SK-N-SH (cell line): ENCODE measurements around the gene TUBA4B. TPM values are rescaled to one million over a fixed set of nuclear protein-coding genes. Genes with fewer than 3 reads are reported as not detected.

Experiments
- CTCF ChIA-PET: fragments of 300-600, 350-600 bp; formaldehyde crosslinking; extraction: SDS; loops from one replicate; lab custom pipeline; 2021; lab: Yijun Ruan, JAX
- POLR2A ChIA-PET: fragments of 350-600 bp; sonication (Branson Sonifier 250); formaldehyde crosslinking; extraction: SDS; loops from one replicate; lab custom pipeline; 2020; ENCODE audit warnings: antibody characterized with exemption, inconsistent platforms; lab: Yijun Ruan, JAX
- DNase-seq: peaks from one replicate; pipeline ENCODE4 v3.0.0; 2012
- H2AFZ ChIP-seq: fragments of 200-600 bp; sonication (generic); 2 replicates; pipeline ENCODE4 v1.8.1; 2016; ENCODE audit warnings: antibody characterized with exemption, mild to moderate bottlenecking, low read depth
- H3F3A ChIP-seq: fragments of 200-600 bp; sonication (generic); replicated peaks from 2 replicates; pipeline ENCODE3; 2016; ENCODE audit warnings: antibody characterized with exemption, mild to moderate bottlenecking; ENCODE audit not compliant: insufficient read depth
- H3K27ac ChIP-seq, 2 experiments: fragments of 200-500 bp in 1 of 2; fragments of 200-600 bp in 1 of 2; sonication (Bioruptor generic) in 1 of 2; sonication (generic), shearing (Covaris generic) in 1 of 2; 2 replicates each; pipeline versions ENCODE4 v1.5.1 to v1.6.1; 2014 to 2016; ENCODE audit warnings: low read depth in 2 of 2, inconsistent platforms in 1 of 2, low read length in 1 of 2, mild to moderate bottlenecking in 1 of 2, mixed read lengths in 1 of 2
- H3K27me3 ChIP-seq: fragments of 200-600 bp; sonication (generic), shearing (Covaris generic); 2 replicates; pipeline ENCODE4 v1.6.1; 2016; ENCODE audit warnings: mixed run types; ENCODE audit not compliant: insufficient read depth
- H3K36me3 ChIP-seq, 2 experiments: fragments of 200-500 bp in 1 of 2; fragments of 200-600 bp in 1 of 2; sonication (Bioruptor generic) in 1 of 2; sonication (generic) in 1 of 2; replicated peaks in 1 of 2; 2 replicates each; pipeline versions ENCODE3 to v1.5.1; 2014 to 2016; ENCODE audit warnings: low read length in 1 of 2, mild to moderate bottlenecking in 1 of 2; ENCODE audit not compliant: insufficient read depth in 2 of 2, control insufficient read depth in 1 of 2
- H3K4me1 ChIP-seq, 2 experiments: fragments of 200-500 bp in 1 of 2; fragments of 200-600 bp in 1 of 2; sonication (Bioruptor generic) in 1 of 2; sonication (generic), shearing (Covaris generic) in 1 of 2; 2 replicates each; pipeline versions ENCODE4 v1.5.1 to v1.6.1; 2014 to 2016; ENCODE audit warnings: low read depth in 1 of 2, low read length in 1 of 2, mixed run types in 1 of 2; ENCODE audit not compliant: insufficient read depth in 2 of 2, control insufficient read depth in 1 of 2
- H3K4me2 ChIP-seq: fragments of 200-600 bp; sonication (generic), shearing (Covaris generic); 2 replicates; pipeline ENCODE4 v1.6.1; 2017; ENCODE audit warnings: mixed run types
- H3K4me3 ChIP-seq, 2 experiments: fragments of 200-500 bp in 1 of 2; fragments of 200-600 bp in 1 of 2; sonication (Bioruptor generic) in 1 of 2; sonication (generic), shearing (Covaris generic) in 1 of 2; 2 replicates each; pipeline versions ENCODE4 v1.5.1 to v1.8.1; 2014 to 2016; ENCODE audit warnings: low read depth in 2 of 2, inconsistent platforms in 1 of 2, low read length in 1 of 2, mild to moderate bottlenecking in 1 of 2, mixed read lengths in 1 of 2, moderate library complexity in 1 of 2
- H3K79me2 ChIP-seq: fragments of 200-600 bp; sonication (generic); 2 replicates; pipeline ENCODE4 v1.8.1; 2017; ENCODE audit warnings: mild to moderate bottlenecking; ENCODE audit not compliant: insufficient read depth
- H3K9ac ChIP-seq: fragments of 200-600 bp; sonication (generic); 2 replicates; pipeline ENCODE4 v1.6.1; 2017; ENCODE audit warnings: mixed run types
- H3K9me2 ChIP-seq: fragments of 200-600 bp; sonication (generic); 2 replicates; pipeline ENCODE4 v1.6.1; 2017; ENCODE audit warnings: mixed run types
- H3K9me3 ChIP-seq: fragments of 200-600 bp; sonication (generic); 2 replicates; pipeline ENCODE4 v1.6.1; 2017; ENCODE audit warnings: mixed run types, mild to moderate bottlenecking, moderate library complexity
- H4K20me1 ChIP-seq: fragments of 200-600 bp; sonication (generic); 2 replicates; pipeline ENCODE4 v1.6.1; 2017; ENCODE audit warnings: mild to moderate bottlenecking, mixed run types; ENCODE audit not compliant: insufficient read depth
- CHD2 ChIP-seq: fragments of 150-350 bp; IDR thresholded peaks from 2 replicates; pipeline ENCODE4 v1.6.1; 2018; ENCODE audit warnings: low read length; ENCODE audit not compliant: partially characterized antibody
- ELF1 ChIP-seq: IDR thresholded peaks from 2 replicates; pipeline ENCODE4 v1.4.0; 2012
- EP300 ChIP-seq, 2 experiments: IDR thresholded peaks; 2 replicates each; pipeline versions ENCODE4 v1.4.0 to v1.6.1; 2012; ENCODE audit warnings: borderline replicate concordance in 1 of 2, low read depth in 1 of 2, low read length in 1 of 2
- EZH2phosphoT487 ChIP-seq: fragments of 200-600 bp; sonication (generic); IDR thresholded peaks from 2 replicates; pipeline ENCODE4 v1.6.1; 2017; ENCODE audit warnings: low read depth, mixed run types, mild to moderate bottlenecking, antibody characterized with exemption, moderate library complexity, borderline replicate concordance
- FOSL2 ChIP-seq: IDR thresholded peaks from 2 replicates; pipeline ENCODE4 v1.4.0; 2012; ENCODE audit warnings: low read depth, mild to moderate bottlenecking, moderate library complexity, borderline replicate concordance
- FOXJ3 ChIP-seq: sonication (generic); formaldehyde crosslinking; IDR thresholded peaks from 2 replicates; pipeline ENCODE4 v1.5.1; 2020; ENCODE audit warnings: mild to moderate bottlenecking, missing genetic modification reagents
- FOXM1 ChIP-seq: IDR thresholded peaks from 2 replicates; pipeline ENCODE4 v1.4.0; 2012; ENCODE audit warnings: low read depth, mild to moderate bottlenecking
- MXI1 ChIP-seq: IDR thresholded peaks from 2 replicates; pipeline ENCODE4 v1.6.1; 2012; ENCODE audit warnings: mild to moderate bottlenecking, low read depth, low read length, improper control_type of control experiment
- NFIC ChIP-seq: IDR thresholded peaks from 2 replicates; pipeline ENCODE4 v1.4.0; 2012; ENCODE audit warnings: borderline replicate concordance
- POLR2AphosphoS5 ChIP-seq: IDR thresholded peaks from 2 replicates; pipeline ENCODE4 v1.6.1; 2012; ENCODE audit warnings: low read depth, low read length
- RFX5 ChIP-seq: IDR thresholded peaks from 2 replicates; pipeline ENCODE4 v1.6.1; 2012; ENCODE audit warnings: mild to moderate bottlenecking, improper control_type of control experiment, low read length
- SIN3A ChIP-seq: IDR thresholded peaks from 2 replicates; pipeline ENCODE4 v1.6.1; 2012; ENCODE audit warnings: low read depth, mild to moderate bottlenecking, low read length, moderate library complexity, borderline replicate concordance
- TAF1 ChIP-seq: IDR thresholded peaks from 2 replicates; pipeline ENCODE4 v1.6.1; 2012; ENCODE audit warnings: low read depth, mild to moderate bottlenecking, low read length, moderate library complexity, borderline replicate concordance
- TCF12 ChIP-seq: IDR thresholded peaks from 2 replicates; pipeline ENCODE4 v1.4.0; 2012
- WGBS: methylation state at CpG from one replicate; pipeline ENCODE4 v1.1.6; 2017; ENCODE audit warnings: low lambda C conversion rate; 5-methylcytosine and 5-hydroxymethylcytosine counted together
- polyA plus RNA-seq, 3 experiments: library from polyadenylated mRNA; depleted of rRNA; stranded (reverse); fragments of >200 nt; gene quantifications; 2 replicates each; pipeline ENCODE4 v1.2.3, GENCODE V29; 2012
- TF ChIP-seq, protein P1 (sequence below): fragments of 150-350 bp; IDR thresholded peaks from 2 replicates; pipeline ENCODE4 v1.6.1; 2017; ENCODE audit warnings: antibody characterized with exemption, low read length, low read depth, borderline replicate concordance
- TF ChIP-seq, protein P2 (sequence below): IDR thresholded peaks from 2 replicates; pipeline ENCODE4 v1.4.0; 2012; ENCODE audit warnings: low read depth, borderline replicate concordance
- TF ChIP-seq, protein P3 (sequence below): IDR thresholded peaks from 2 replicates; pipeline ENCODE4 v1.6.1; 2012; ENCODE audit warnings: mild to moderate bottlenecking, low read depth, low read length, moderate library complexity
- TF ChIP-seq, protein P4 (sequence below): fragments of 150-350 bp; IDR thresholded peaks from 2 replicates; pipeline ENCODE4 v1.6.1; 2016; ENCODE audit warnings: mild to moderate bottlenecking, low read depth, low read length

Gene TUBA4B
- polyA plus RNA-seq, 1 of the 3 experiments (the other 2 are of a cell fraction): 0.03 TPM

DNA sequence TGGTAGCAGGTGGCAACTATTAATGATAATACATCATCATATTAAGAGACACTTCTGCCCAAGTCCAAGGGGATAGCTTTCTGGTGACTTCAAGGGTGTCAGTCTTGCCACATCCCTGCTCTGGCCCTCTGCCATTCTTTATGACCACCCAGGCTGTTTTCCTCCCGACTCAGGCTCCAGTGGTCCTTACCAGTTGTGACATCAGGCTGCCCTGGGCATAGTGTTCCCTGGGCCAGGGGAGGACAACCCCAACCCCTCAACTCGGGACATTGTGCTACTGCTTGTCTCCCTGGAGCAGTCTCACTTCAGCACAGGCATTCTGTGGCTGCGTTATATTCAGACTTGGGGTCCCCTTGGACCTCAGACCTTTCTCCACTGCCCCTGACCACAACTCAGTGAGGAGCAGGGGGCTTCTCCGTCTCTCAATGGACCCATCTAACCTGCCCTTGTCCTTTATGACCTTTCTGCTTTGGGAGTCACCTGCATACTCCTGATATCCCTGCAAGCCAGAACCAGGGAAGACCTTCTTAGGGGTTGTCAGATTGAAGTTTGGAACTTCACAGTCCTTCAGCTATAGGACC lies 39.0 kb downstream of the TUBA4B start:
- Histone ChIP-seq H3K36me3 (no peaks in the 10 kb centered on the region), H3K27ac (no peak overlapping the region), H3K27me3 (no peaks in the 10 kb centered on the region), H3K79me2 (no peaks in the 10 kb centered on the region), H3F3A (peaks cover 12% of the 10 kb centered on the region), H2AFZ (no peak overlapping the region), H3K9me2 (no peaks in the 10 kb centered on the region), H3K4me3 (no peak overlapping the region), H3K4me2 (no peak overlapping the region), H3K4me1 (peaks cover 8% of the 10 kb centered on the region in 2 experiments; a peak in 1 of 4 replicates), H3K9me3 (no peaks in the 10 kb centered on the region), H3K9ac (no peak overlapping the region), H4K20me1 (no peaks in the 10 kb centered on the region)
- TF ChIP-seq, protein P1, sequence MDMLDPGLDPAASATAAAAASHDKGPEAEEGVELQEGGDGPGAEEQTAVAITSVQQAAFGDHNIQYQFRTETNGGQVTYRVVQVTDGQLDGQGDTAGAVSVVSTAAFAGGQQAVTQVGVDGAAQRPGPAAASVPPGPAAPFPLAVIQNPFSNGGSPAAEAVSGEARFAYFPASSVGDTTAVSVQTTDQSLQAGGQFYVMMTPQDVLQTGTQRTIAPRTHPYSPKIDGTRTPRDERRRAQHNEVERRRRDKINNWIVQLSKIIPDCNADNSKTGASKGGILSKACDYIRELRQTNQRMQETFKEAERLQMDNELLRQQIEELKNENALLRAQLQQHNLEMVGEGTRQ: no peak
- TF ChIP-seq FOSL2: no peak
- TF ChIP-seq RFX5: no peak
- TF ChIP-seq MXI1: no peak
- CTCF ChIA-PET: interaction anchor here (0.7 to 9.0 kb wide), 9 partner anchors 9 to 132 kb away, joined by 3 to 312 read pairs (median 5); partner anchors contain the start of genes CNPPD1, DNAJB2, NHEJ1 and SLC23A3
- 73% methylated on average over 4 of the region's 4 CpGs for WGBS
- DNase-seq: no peak
- POLR2A ChIA-PET: interaction anchor here (1.1 kb wide), 1 partner anchor 13 kb away, joined by 5 read pairs; the partner anchor contains the start of gene DNAJB2

DNA sequence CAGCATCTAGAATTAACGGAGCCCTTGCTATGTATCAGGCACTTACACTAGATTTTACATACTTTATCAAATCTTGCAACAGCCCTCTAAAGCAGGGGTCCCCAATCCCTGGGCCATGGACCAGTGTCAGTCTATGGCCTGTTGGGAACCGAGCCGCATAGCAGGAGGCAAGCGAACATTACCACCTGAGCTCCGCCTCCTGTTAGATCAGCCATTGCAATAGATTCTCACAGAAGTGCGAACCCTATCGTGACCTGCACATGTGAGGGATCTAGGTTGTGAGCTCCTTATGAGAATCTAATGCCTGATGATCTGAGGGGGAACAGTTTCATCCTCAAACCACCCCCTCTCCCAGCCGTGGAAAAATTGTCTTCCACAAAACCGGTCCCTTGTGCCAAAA lies 39.6 kb downstream of the TUBA4B start:
- Histone ChIP-seq H3K9ac (no peak overlapping the region), H2AFZ (no peak overlapping the region), H3K4me3 (no peak overlapping the region), H3K4me1 (peaks cover 8% of the 10 kb centered on the region in 2 experiments; a peak in 1 of 4 replicates), H3K9me3 (no peaks in the 10 kb centered on the region), H3K27me3 (no peaks in the 10 kb centered on the region), H3K36me3 (no peaks in the 10 kb centered on the region), H3K4me2 (no peak overlapping the region), H3K27ac (no peak overlapping the region), H3K79me2 (no peaks in the 10 kb centered on the region), H3K9me2 (no peaks in the 10 kb centered on the region), H3F3A (peaks cover 12% of the 10 kb centered on the region), H4K20me1 (no peaks in the 10 kb centered on the region)
- no peak for DNase-seq
- ChIA-PET CTCF (interaction anchor here (1.0 to 9.0 kb wide), 8 partner anchors 13 to 135 kb away, joined by 3 to 312 read pairs (median 6); partner anchors contain the start of genes CNPPD1, DNAJB2, NHEJ1 and SLC23A3), POLR2A (no interaction called here)
- 91% methylated on average over 9 of the region's 9 CpGs for WGBS
- no peak for TF ChIP-seq CHD2
- no peak for TF ChIP-seq TAF1
- no peak for TF ChIP-seq FOSL2
- no peak for TF ChIP-seq SIN3A
- TF ChIP-seq EP300 (IDR thresholded peaks at IDR 0.05; ENCODE audit: borderline replicate concordance in 1 of 2, low read depth in 1 of 2, low read length in 1 of 2): no peak
- no peak for TF ChIP-seq EZH2phosphoT487
- no peak for TF ChIP-seq POLR2AphosphoS5
- TF ChIP-seq FOXM1: no peak
- TF ChIP-seq, protein P2, sequence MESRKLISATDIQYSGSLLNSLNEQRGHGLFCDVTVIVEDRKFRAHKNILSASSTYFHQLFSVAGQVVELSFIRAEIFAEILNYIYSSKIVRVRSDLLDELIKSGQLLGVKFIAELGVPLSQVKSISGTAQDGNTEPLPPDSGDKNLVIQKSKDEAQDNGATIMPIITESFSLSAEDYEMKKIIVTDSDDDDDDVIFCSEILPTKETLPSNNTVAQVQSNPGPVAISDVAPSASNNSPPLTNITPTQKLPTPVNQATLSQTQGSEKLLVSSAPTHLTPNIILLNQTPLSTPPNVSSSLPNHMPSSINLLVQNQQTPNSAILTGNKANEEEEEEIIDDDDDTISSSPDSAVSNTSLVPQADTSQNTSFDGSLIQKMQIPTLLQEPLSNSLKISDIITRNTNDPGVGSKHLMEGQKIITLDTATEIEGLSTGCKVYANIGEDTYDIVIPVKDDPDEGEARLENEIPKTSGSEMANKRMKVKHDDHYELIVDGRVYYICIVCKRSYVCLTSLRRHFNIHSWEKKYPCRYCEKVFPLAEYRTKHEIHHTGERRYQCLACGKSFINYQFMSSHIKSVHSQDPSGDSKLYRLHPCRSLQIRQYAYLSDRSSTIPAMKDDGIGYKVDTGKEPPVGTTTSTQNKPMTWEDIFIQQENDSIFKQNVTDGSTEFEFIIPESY: no peak
- no peak for TF ChIP-seq NFIC
- no peak for TF ChIP-seq ELF1
- TF ChIP-seq FOXJ3 (CRISPR knock-in tag): no peak
- no peak for TF ChIP-seq TCF12
- TF ChIP-seq, protein P3, sequence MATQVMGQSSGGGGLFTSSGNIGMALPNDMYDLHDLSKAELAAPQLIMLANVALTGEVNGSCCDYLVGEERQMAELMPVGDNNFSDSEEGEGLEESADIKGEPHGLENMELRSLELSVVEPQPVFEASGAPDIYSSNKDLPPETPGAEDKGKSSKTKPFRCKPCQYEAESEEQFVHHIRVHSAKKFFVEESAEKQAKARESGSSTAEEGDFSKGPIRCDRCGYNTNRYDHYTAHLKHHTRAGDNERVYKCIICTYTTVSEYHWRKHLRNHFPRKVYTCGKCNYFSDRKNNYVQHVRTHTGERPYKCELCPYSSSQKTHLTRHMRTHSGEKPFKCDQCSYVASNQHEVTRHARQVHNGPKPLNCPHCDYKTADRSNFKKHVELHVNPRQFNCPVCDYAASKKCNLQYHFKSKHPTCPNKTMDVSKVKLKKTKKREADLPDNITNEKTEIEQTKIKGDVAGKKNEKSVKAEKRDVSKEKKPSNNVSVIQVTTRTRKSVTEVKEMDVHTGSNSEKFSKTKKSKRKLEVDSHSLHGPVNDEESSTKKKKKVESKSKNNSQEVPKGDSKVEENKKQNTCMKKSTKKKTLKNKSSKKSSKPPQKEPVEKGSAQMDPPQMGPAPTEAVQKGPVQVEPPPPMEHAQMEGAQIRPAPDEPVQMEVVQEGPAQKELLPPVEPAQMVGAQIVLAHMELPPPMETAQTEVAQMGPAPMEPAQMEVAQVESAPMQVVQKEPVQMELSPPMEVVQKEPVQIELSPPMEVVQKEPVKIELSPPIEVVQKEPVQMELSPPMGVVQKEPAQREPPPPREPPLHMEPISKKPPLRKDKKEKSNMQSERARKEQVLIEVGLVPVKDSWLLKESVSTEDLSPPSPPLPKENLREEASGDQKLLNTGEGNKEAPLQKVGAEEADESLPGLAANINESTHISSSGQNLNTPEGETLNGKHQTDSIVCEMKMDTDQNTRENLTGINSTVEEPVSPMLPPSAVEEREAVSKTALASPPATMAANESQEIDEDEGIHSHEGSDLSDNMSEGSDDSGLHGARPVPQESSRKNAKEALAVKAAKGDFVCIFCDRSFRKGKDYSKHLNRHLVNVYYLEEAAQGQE: no peak
- TF ChIP-seq, protein P4, sequence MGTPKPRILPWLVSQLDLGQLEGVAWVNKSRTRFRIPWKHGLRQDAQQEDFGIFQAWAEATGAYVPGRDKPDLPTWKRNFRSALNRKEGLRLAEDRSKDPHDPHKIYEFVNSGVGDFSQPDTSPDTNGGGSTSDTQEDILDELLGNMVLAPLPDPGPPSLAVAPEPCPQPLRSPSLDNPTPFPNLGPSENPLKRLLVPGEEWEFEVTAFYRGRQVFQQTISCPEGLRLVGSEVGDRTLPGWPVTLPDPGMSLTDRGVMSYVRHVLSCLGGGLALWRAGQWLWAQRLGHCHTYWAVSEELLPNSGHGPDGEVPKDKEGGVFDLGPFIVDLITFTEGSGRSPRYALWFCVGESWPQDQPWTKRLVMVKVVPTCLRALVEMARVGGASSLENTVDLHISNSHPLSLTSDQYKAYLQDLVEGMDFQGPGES: no peak
